Endothelial cell of umbilical vein (primary cell): Measurements from ENCODE around the gene SOX5. TPM values are rescaled to one million over a fixed set of nuclear protein-coding genes. Genes with fewer than 3 reads are reported as not detected.

Source experiments
- BruUV-seq: library from RNA; stranded (reverse); fragments of 400-500 nt; replicated peaks from 2 replicates; lab custom pipeline; 2021; lab: Mats Ljungman, UMichigan
- CTCF ChIA-PET: fragments of 300-600, 350-600 bp; sonication (Branson Sonifier 250); formaldehyde crosslinking; loops from one replicate; lab custom pipeline; 2021; ENCODE audit warnings: antibody characterized with exemption, inconsistent platforms; lab: Charles Lee
- POLR2A ChIA-PET: fragments of 300-600, 350-600 bp; sonication (Branson Sonifier 250); formaldehyde crosslinking; loops from one replicate; lab custom pipeline; 2021; ENCODE audit warnings: antibody characterized with exemption, inconsistent platforms; lab: Charles Lee
- DNase-seq: peaks from one replicate; pipeline ENCODE4 v3.0.0-alpha.2; 2011; ENCODE audit warnings: low read depth, low spot score
- FAIRE-seq: peaks from 2 replicates; lab custom pipeline; 2011; peaks lifted over from hg19 to GRCh38; lab: Jason Lieb, UNC
- H2AFZ ChIP-seq: 2 replicates; pipeline ENCODE4 v1.6.0; 2012; ENCODE audit warnings: low read depth, low read length, control low read depth, inconsistent platforms
- H3K27ac ChIP-seq: 2 replicates; pipeline ENCODE4 v1.5.1; 2011; ENCODE audit warnings: low read depth, mild to moderate bottlenecking, control low read depth, low read length, moderate library complexity; ENCODE audit not compliant: insufficient read depth
- H3K27me3 ChIP-seq, 2 experiments: 2 replicates each; pipeline versions ENCODE4 v1.6.0 to v1.6.1; 2011; ENCODE audit warnings: low read length in 2 of 2, mixed read lengths in 1 of 2; ENCODE audit not compliant: control insufficient read depth in 2 of 2, insufficient read depth in 2 of 2
- H3K36me3 ChIP-seq, 2 experiments: 2 replicates in 1 of 2; 3 replicates in 1 of 2; pipeline ENCODE4 v1.5.1; 2011; ENCODE audit warnings: low read length in 2 of 2, mild to moderate bottlenecking in 1 of 2, moderate library complexity in 1 of 2; ENCODE audit not compliant: control insufficient read depth in 2 of 2, insufficient read depth in 2 of 2; ENCODE audit errors: extremely low read depth in 1 of 2
- H3K4me1 ChIP-seq: 3 replicates; pipeline ENCODE4 v1.5.1; 2011; ENCODE audit warnings: mild to moderate bottlenecking, low read length; ENCODE audit not compliant: control insufficient read depth, insufficient read depth; ENCODE audit errors: extremely low read depth
- H3K4me2 ChIP-seq: 2 replicates; pipeline ENCODE4 v1.6.1; 2011; ENCODE audit warnings: low read length, control low read depth, mixed read lengths; ENCODE audit not compliant: insufficient read depth
- H3K4me3 ChIP-seq, 3 experiments: fragments of 200-600 bp in 1 of 3; sonication (generic), shearing (Covaris generic) in 1 of 3; replicated peaks in 1 of 3; 2 replicates each; pipeline ENCODE4 v1.5.1; 2011 to 2016; ENCODE audit warnings: control low read depth in 3 of 3, low read length in 3 of 3, mild to moderate bottlenecking in 2 of 3, inconsistent platforms in 1 of 3, low read depth in 1 of 3, moderate library complexity in 1 of 3; ENCODE audit not compliant: insufficient read depth in 1 of 3
- H3K79me2 ChIP-seq: 2 replicates; pipeline ENCODE4 v1.6.0; 2012; ENCODE audit warnings: low read length, inconsistent platforms; ENCODE audit not compliant: control insufficient read depth, insufficient read depth
- H3K9ac ChIP-seq: replicated peaks from 2 replicates; pipeline ENCODE3; 2011; ENCODE audit warnings: low read length, control low read depth; ENCODE audit not compliant: insufficient read depth; ENCODE audit errors: extremely low read depth
- H3K9me1 ChIP-seq: replicated peaks from 3 replicates; pipeline ENCODE4 v1.6.0; 2011; ENCODE audit warnings: mild to moderate bottlenecking, low read length; ENCODE audit not compliant: control insufficient read depth, insufficient read depth; ENCODE audit errors: extremely low read depth
- H3K9me3 ChIP-seq: replicated peaks from 2 replicates; pipeline ENCODE4 v1.5.1; 2012; ENCODE audit warnings: low read length, inconsistent platforms; ENCODE audit not compliant: control insufficient read depth, insufficient read depth
- H4K20me1 ChIP-seq: replicated peaks from 2 replicates; pipeline ENCODE3; 2011; ENCODE audit warnings: mild to moderate bottlenecking, low read length; ENCODE audit not compliant: control insufficient read depth, insufficient read depth; ENCODE audit errors: extremely low read depth
- CTCF ChIP-seq, 2 donors: IDR thresholded peaks; 1 replicate in 1 of 2; 2 replicates in 1 of 2; pipeline ENCODE4 v1.5.1; 2011; ENCODE audit warnings: low read length in 2 of 2, mild to moderate bottlenecking in 2 of 2, moderate library complexity in 2 of 2, control low read depth in 1 of 2, inconsistent platforms in 1 of 2, low read depth in 1 of 2; ENCODE audit not compliant: insufficient read depth in 1 of 2; ENCODE audit errors: extremely low read depth in 1 of 2
- EZH2 ChIP-seq: IDR thresholded peaks from 2 replicates; pipeline ENCODE4 v1.6.1; 2012; ENCODE audit warnings: borderline replicate concordance, low read depth, mild to moderate bottlenecking, moderate library complexity, low read length, inconsistent platforms; ENCODE audit not compliant: severe bottlenecking
- FOS ChIP-seq: IDR thresholded peaks from 2 replicates; pipeline ENCODE4 v1.6.1; 2011; ENCODE audit warnings: mild to moderate bottlenecking, low read length, moderate library complexity, borderline replicate concordance; ENCODE audit not compliant: insufficient read depth
- GATA2 ChIP-seq: IDR thresholded peaks from 2 replicates; pipeline ENCODE4 v1.7.0; 2011; ENCODE audit warnings: low read depth, mild to moderate bottlenecking, moderate library complexity, mixed read lengths, low read length; ENCODE audit not compliant: insufficient read length, insufficient read depth
- JUN ChIP-seq: IDR thresholded peaks from 2 replicates; pipeline ENCODE4 v1.6.1; 2011; ENCODE audit warnings: borderline replicate concordance, low read depth; ENCODE audit not compliant: insufficient read length, insufficient read depth
- MYC ChIP-seq: IDR thresholded peaks from one replicate; pipeline ENCODE4 v1.6.1; 2011; ENCODE audit warnings: mild to moderate bottlenecking, low read depth, low read length
- POLR2A ChIP-seq: IDR thresholded peaks from 2 replicates; pipeline ENCODE4 v1.6.1; 2012; ENCODE audit warnings: low read depth, mild to moderate bottlenecking, control low read depth, low read length
- POLR2AphosphoS5 ChIP-seq: IDR thresholded peaks from 2 replicates; pipeline ENCODE4 v1.6.1; 2012; ENCODE audit warnings: low read depth, mild to moderate bottlenecking, control low read depth, low read length, moderate library complexity; ENCODE audit not compliant: insufficient read depth
- dilution Hi-C: fragments of 300-500 bp; cut with MboI; formaldehyde crosslinking; loops from one replicate; pipeline ENCODE4 v1.15.0; 2019; ENCODE audit warnings: low sequenced_read_pairs; ENCODE audit not compliant: extremely low pct_ligation_motif_present
- intact Hi-C: fragments of 100-400 bp; cut with micrococcal nuclease; formaldehyde crosslinking; loops from one replicate; pipeline ENCODE4 v1.10.0; 2022
- polyA plus RNA-seq, 4 experiments: library from polyadenylated mRNA; depleted of rRNA in 3 of 4; stranded (reverse) in 3 of 4; unstranded in 1 of 4; fragments of >200 nt; gene quantifications; 2 replicates each; pipeline versions ENCODE4 v1.2.1 to v1.2.3, GENCODE V29; 2011 to 2012; ENCODE audit warnings: missing spikeins in 1 of 4
- total RNA-seq: library from RNA; stranded (reverse); gene quantifications from 2 replicates; pipeline ENCODE4 v1.2.3, GENCODE V29; 2021
- TF ChIP-seq, protein P1 (sequence below): IDR thresholded peaks from 2 replicates; pipeline ENCODE4 v1.6.1; 2011; ENCODE audit not compliant: insufficient read depth, insufficient read length

SOX5 gene
- total and polyA plus RNA-seq, 2 donors (not counting 3 experiments of a cell fraction or from before 2014, with no cell fraction given), result 0.63 to 3.5 TPM

GRCh38 chr12:23891115-23891514 is 58.4 kb downstream of the SOX5 start:
- ChIA-PET CTCF (no interaction called here), POLR2A (no interaction called here)
- no peaks in the 10 kb centered on the region for H3K9me3 ChIP-seq
- intact Hi-C loops (no loop called here), dilution Hi-C loops (no loop called here)
- no peak for DNase-seq
- no peak overlapping the region for H3K27ac ChIP-seq
- no peaks in the 10 kb centered on the region for H3K27me3 ChIP-seq
- BruUV-seq, result no TSS peak
- no peaks in the 10 kb centered on the region for H4K20me1 ChIP-seq
- TF ChIP-seq CTCF (IDR thresholded peaks at IDR 0.05; ENCODE audit: extremely low read depth in 1 of 2, insufficient read depth in 1 of 2, low read depth in 1 of 2, low read length in 2 of 2), result no peak
- no peak for TF ChIP-seq EZH2
- TF ChIP-seq GATA2, result no peak
- TF ChIP-seq MYC, result no peak
- TF ChIP-seq FOS, result no peak
- no peak for TF ChIP-seq JUN
- no peak for TF ChIP-seq POLR2AphosphoS5
- TF ChIP-seq, protein P1, sequence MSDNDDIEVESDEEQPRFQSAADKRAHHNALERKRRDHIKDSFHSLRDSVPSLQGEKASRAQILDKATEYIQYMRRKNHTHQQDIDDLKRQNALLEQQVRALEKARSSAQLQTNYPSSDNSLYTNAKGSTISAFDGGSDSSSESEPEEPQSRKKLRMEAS, result no peak
- no peak for TF ChIP-seq POLR2A
- H3K9me1 ChIP-seq, result no peaks in the 10 kb centered on the region
- no peaks in the 10 kb centered on the region for H3K79me2 ChIP-seq
- no peak overlapping the region for H3K4me2 ChIP-seq
- H3K4me3 ChIP-seq, result no peak overlapping the region
- peaks cover 7% of the 10 kb centered on the region for H3K4me1 ChIP-seq
- no peaks in the 10 kb centered on the region for H3K36me3 ChIP-seq
- no peak overlapping the region for H2AFZ ChIP-seq
- FAIRE-seq, result no peak
- no peak overlapping the region for H3K9ac ChIP-seq
